SU-DHL-6 (cell line): ENCODE data around the gene MGAM2.

Experiments
- H2AFZ ChIP-seq: fragments of 200-600 bp; sonication (generic); 2 replicates; pipeline ENCODE4 v1.6.1; 2014; ENCODE audit warnings: low read depth, mild to moderate bottlenecking, moderate library complexity, mixed read lengths, antibody characterized with exemption, low read length; ENCODE audit not compliant: severe bottlenecking
- H3F3A ChIP-seq: fragments of 200-600 bp; shearing (Covaris generic); 2 replicates; pipeline ENCODE4 v1.6.0; 2016; ENCODE audit warnings: antibody characterized with exemption, mild to moderate bottlenecking; ENCODE audit not compliant: insufficient read depth
- H3K27ac ChIP-seq: fragments of 200-600 bp; sonication (generic); 2 replicates; pipeline ENCODE4 v1.5.1; 2016; ENCODE audit warnings: low read depth, mild to moderate bottlenecking, low read length, moderate library complexity, mixed read lengths
- H3K27me3 ChIP-seq: fragments of 200-600 bp; sonication (generic), shearing (Covaris generic); 2 replicates; pipeline ENCODE4 v1.6.0; 2014; ENCODE audit warnings: mild to moderate bottlenecking, low read length
- H3K36me3 ChIP-seq: fragments of 200-600 bp; sonication (generic); 2 replicates; pipeline ENCODE4 v1.6.1; 2014; ENCODE audit warnings: mild to moderate bottlenecking, low read length, mixed read lengths
- H3K4me2 ChIP-seq: fragments of 300-600, 200-600 bp; shearing (Covaris generic), sonication (generic); 2 replicates; pipeline ENCODE4 v1.6.0; 2014; ENCODE audit warnings: low read length, low read depth, mild to moderate bottlenecking; ENCODE audit not compliant: poor library complexity, severe bottlenecking
- H3K4me3 ChIP-seq: fragments of 200-600 bp; sonication (generic); 2 replicates; pipeline ENCODE4 v1.5.1; 2014; ENCODE audit warnings: antibody characterized with exemption, low read length, mild to moderate bottlenecking, mixed read lengths; ENCODE audit not compliant: insufficient read depth, poor library complexity, severe bottlenecking
- H3K79me2 ChIP-seq: fragments of 200-600 bp; sonication (generic); 2 replicates; pipeline ENCODE4 v1.6.1; 2014; ENCODE audit warnings: mild to moderate bottlenecking, low read length, moderate library complexity; ENCODE audit not compliant: insufficient read depth
- H3K9ac ChIP-seq: fragments of 200-600 bp; sonication (generic); 2 replicates; pipeline ENCODE4 v1.7.0; 2014; ENCODE audit warnings: mild to moderate bottlenecking, low read length
- H3K9me2 ChIP-seq: fragments of 200-600 bp; sonication (generic); replicated peaks from 2 replicates; pipeline ENCODE4 v1.6.1; 2014; ENCODE audit warnings: low read length; ENCODE audit not compliant: insufficient read depth
- H3K9me3 ChIP-seq: fragments of 200-600 bp; sonication (generic); 2 replicates; pipeline ENCODE4 v1.6.1; 2014; ENCODE audit warnings: low read length, mixed read lengths; ENCODE audit not compliant: insufficient read depth
- H4K20me1 ChIP-seq: fragments of 200-600 bp; sonication (generic); 2 replicates; pipeline ENCODE4 v1.6.1; 2014; ENCODE audit warnings: low read depth, mild to moderate bottlenecking, antibody characterized with exemption, low read length, moderate library complexity, mixed read lengths
- CTCF ChIP-seq: fragments of 200-600 bp; sonication (generic); IDR thresholded peaks from one replicate; pipeline ENCODE4 v1.5.1; 2017; ENCODE audit warnings: antibody characterized with exemption, mild to moderate bottlenecking, low read length, moderate library complexity; ENCODE audit not compliant: insufficient read depth, poor library complexity, severe bottlenecking
- EZH2phosphoT487 ChIP-seq: fragments of 200-600 bp; sonication (generic), shearing (Covaris generic); conservative IDR thresholded peaks from 2 replicates; pipeline ENCODE4 v1.6.1; 2018; ENCODE audit warnings: mild to moderate bottlenecking, antibody characterized with exemption, low read length, moderate library complexity, mixed read lengths

MGAM2 gene

DNA sequence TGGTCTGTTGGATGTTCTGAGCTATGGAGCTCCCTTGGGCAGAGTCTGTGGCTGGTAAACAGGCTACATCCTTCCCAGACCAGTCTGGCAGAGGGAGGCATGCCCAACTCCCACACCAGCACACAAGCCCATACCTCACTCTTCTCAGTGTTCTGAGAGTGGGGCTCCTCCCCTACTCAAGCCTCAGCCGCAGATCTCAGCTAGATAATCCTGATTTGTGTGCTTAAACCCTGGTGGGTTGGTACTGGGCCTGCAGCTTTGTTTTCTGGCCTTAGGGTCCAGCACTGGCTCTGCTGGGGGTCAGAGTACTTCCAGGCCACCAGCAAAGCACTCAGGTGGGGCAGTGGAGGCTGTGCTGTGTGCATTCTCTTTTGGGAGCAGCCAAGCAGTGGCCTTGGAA, 70.4 kb downstream of the MGAM2 start:
- no peak for TF ChIP-seq CTCF
- TF ChIP-seq EZH2phosphoT487, result no peak
- Histone ChIP-seq H2AFZ (no peak overlapping the region), H3K27ac (no peak overlapping the region), H3F3A (no peaks in the 10 kb centered on the region), H3K4me2 (no peak overlapping the region), H3K9me2 (no peaks in the 10 kb centered on the region), H3K9me3 (no peaks in the 10 kb centered on the region), H3K27me3 (no peaks in the 10 kb centered on the region), H3K4me3 (no peak overlapping the region), H3K36me3 (no peaks in the 10 kb centered on the region), H3K79me2 (no peaks in the 10 kb centered on the region), H4K20me1 (no peaks in the 10 kb centered on the region), H3K9ac (no peak overlapping the region)

DNA sequence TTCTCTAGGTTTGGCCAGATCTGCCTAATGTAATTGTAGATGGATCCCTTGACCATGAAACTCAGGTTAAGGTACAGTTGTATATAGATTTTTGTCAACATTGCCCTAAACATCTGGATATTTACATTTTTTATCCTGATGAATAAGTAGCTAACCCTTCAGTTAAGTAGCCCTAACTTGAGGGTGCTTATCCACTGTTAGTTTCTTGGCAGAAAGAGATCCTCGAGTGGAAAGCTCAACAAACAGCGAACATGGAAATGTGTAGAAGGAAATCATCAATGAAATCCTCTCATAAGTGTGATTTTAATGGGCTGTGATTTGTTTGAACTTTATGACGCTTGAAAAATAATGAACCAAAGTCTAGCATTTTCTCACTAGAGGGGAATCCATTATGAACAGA, 73.6 kb downstream of the MGAM2 start:
- H3K4me3 ChIP-seq, result no peak overlapping the region
- TF ChIP-seq EZH2phosphoT487 (no peak), CTCF (no peak)
- H3F3A ChIP-seq, result no peaks in the 10 kb centered on the region
- H3K9ac ChIP-seq, result no peak overlapping the region
- no peaks in the 10 kb centered on the region for H3K9me2 ChIP-seq
- H3K36me3 ChIP-seq, result no peaks in the 10 kb centered on the region
- no peaks in the 10 kb centered on the region for H3K9me3 ChIP-seq
- H3K79me2 ChIP-seq, result no peaks in the 10 kb centered on the region
- no peak overlapping the region for H2AFZ ChIP-seq
- H3K4me2 ChIP-seq, result no peak overlapping the region
- no peaks in the 10 kb centered on the region for H3K27me3 ChIP-seq
- H4K20me1 ChIP-seq, result no peaks in the 10 kb centered on the region
- no peak overlapping the region for H3K27ac ChIP-seq

GRCh38 chr7:142185801-142186200, 74.3 kb downstream of the MGAM2 start:
- no peak overlapping the region for H3K9ac ChIP-seq
- H4K20me1 ChIP-seq, result no peaks in the 10 kb centered on the region
- H3K9me3 ChIP-seq, result no peaks in the 10 kb centered on the region
- no peak overlapping the region for H3K27ac ChIP-seq
- no peaks in the 10 kb centered on the region for H3K9me2 ChIP-seq
- H3K4me3 ChIP-seq, result no peak overlapping the region
- H3F3A ChIP-seq, result no peaks in the 10 kb centered on the region
- H3K4me2 ChIP-seq, result no peak overlapping the region
- no peaks in the 10 kb centered on the region for H3K79me2 ChIP-seq
- H3K36me3 ChIP-seq, result no peaks in the 10 kb centered on the region
- H3K27me3 ChIP-seq, result no peaks in the 10 kb centered on the region
- H2AFZ ChIP-seq, result no peak overlapping the region
- TF ChIP-seq CTCF, result no peak
- TF ChIP-seq EZH2phosphoT487, result no peak

DNA sequence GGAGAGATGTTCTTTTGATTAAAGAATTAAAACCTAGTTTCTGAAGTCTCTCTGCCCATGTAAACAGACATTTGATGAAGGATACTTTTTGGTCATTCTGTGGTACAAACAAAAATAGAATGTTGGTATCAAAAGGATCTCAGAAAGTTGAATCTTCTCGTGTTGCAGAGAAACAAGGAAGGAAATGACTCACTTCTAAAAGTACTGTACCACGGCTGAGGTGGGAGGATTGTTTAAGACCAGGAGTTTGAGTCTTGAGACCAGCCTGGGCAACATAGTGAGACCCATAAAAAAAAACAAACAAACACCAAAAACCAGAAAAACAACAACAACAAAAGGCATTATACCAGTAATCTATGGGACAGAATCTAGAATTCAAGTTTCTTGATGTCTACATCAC, 76.6 kb downstream of the MGAM2 start:
- Histone ChIP-seq H3K9ac (no peak overlapping the region), H2AFZ (no peak overlapping the region), H3K79me2 (no peaks in the 10 kb centered on the region), H3K9me2 (no peaks in the 10 kb centered on the region), H3K9me3 (no peaks in the 10 kb centered on the region), H3K27me3 (no peaks in the 10 kb centered on the region), H3K4me3 (no peak overlapping the region), H4K20me1 (no peaks in the 10 kb centered on the region), H3F3A (no peaks in the 10 kb centered on the region), H3K27ac (no peak overlapping the region), H3K36me3 (no peaks in the 10 kb centered on the region), H3K4me2 (no peak overlapping the region)
- TF ChIP-seq CTCF, result no peak
